Neural progenitor cell (in vitro differentiated cells): Measurements from ENCODE around the gene GHR. TPM values are rescaled to one million over a fixed set of nuclear protein-coding genes. Genes with fewer than 3 reads are reported as not detected.

Source experiments
- DNase-seq: peaks from one replicate; pipeline ENCODE4 v3.0.0-alpha.2; 2016; ENCODE audit warnings: low spot score
- H2AFZ ChIP-seq: fragments of 200-600 bp; sonication (generic); replicated peaks from 2 replicates; pipeline ENCODE4 v1.6.1; 2016; ENCODE audit warnings: antibody characterized with exemption
- H3F3A ChIP-seq: fragments of 200-600 bp; sonication (generic); 2 replicates; pipeline ENCODE4 v1.6.1; 2016; ENCODE audit warnings: antibody characterized with exemption, low read depth
- H3K27ac ChIP-seq: fragments of 200-600 bp; sonication (generic); 2 replicates; pipeline ENCODE4 v1.5.1; 2016; ENCODE audit warnings: mild to moderate bottlenecking
- H3K27me3 ChIP-seq: fragments of 200-600 bp; sonication (generic); 2 replicates; pipeline ENCODE4 v1.6.1; 2016; ENCODE audit warnings: mild to moderate bottlenecking, moderate library complexity
- H3K36me3 ChIP-seq: fragments of 200-600 bp; sonication (generic); 2 replicates; pipeline ENCODE4 v1.5.1; 2016
- H3K4me1 ChIP-seq: fragments of 200-600 bp; sonication (generic); 2 replicates; pipeline ENCODE4 v1.6.1; 2016; ENCODE audit warnings: mixed run types
- H3K4me2 ChIP-seq: fragments of 200-600 bp; sonication (generic); 2 replicates; pipeline ENCODE4 v1.6.1; 2016
- H3K4me3 ChIP-seq: fragments of 200-600 bp; sonication (generic); 2 replicates; pipeline ENCODE4 v1.5.1; 2016
- H3K79me2 ChIP-seq: fragments of 200-600 bp; sonication (generic); 2 replicates; pipeline ENCODE4 v1.6.1; 2016; ENCODE audit warnings: low read depth
- H3K9ac ChIP-seq: fragments of 200-600 bp; sonication (generic); 2 replicates; pipeline ENCODE4 v1.6.1; 2016
- H3K9me3 ChIP-seq: fragments of 200-600 bp; sonication (generic); 2 replicates; pipeline ENCODE4 v1.5.1; 2016; ENCODE audit warnings: low read depth
- H4K20me1 ChIP-seq: fragments of 200-600 bp; sonication (generic); 2 replicates; pipeline ENCODE4 v1.6.1; 2016; ENCODE audit warnings: low read depth
- H3K27ac Mint-ChIP-seq: 3 replicates; pipeline ENCODE4 v1.8.0; 2021; ENCODE audit warnings: mixed read lengths
- H3K27me3 Mint-ChIP-seq: 2 replicates; pipeline ENCODE4 v1.8.0; 2022; ENCODE audit warnings: low read depth, mild to moderate bottlenecking, inconsistent platforms, moderate library complexity, mixed read lengths; ENCODE audit not compliant: insufficient read depth
- H3K36me3 Mint-ChIP-seq: 3 replicates; pipeline ENCODE4 v1.8.0; 2021; ENCODE audit warnings: mixed read lengths
- H3K4me1 Mint-ChIP-seq: 3 replicates; pipeline ENCODE4 v1.8.0; 2021; ENCODE audit warnings: mixed read lengths
- H3K4me3 Mint-ChIP-seq: 3 replicates; pipeline ENCODE4 v1.8.0; 2021; ENCODE audit warnings: mild to moderate bottlenecking, moderate library complexity, mixed read lengths
- H3K9me3 Mint-ChIP-seq: 3 replicates; pipeline ENCODE4 v1.8.0; 2020; ENCODE audit warnings: mixed read lengths
- EZH2 ChIP-seq: fragments of 200-600 bp; sonication (generic); IDR thresholded peaks from 2 replicates; pipeline ENCODE4 v1.6.1; 2017; ENCODE audit warnings: antibody characterized with exemption, mild to moderate bottlenecking, moderate library complexity
- EZH2phosphoT487 ChIP-seq: fragments of 200-600 bp; sonication (generic); IDR thresholded peaks from 2 replicates; pipeline ENCODE4 v1.6.1; 2017; ENCODE audit warnings: antibody characterized with exemption
- total RNA-seq: library from RNA; depleted of rRNA; stranded (reverse); fragments of >200 nt; gene quantifications from 2 replicates; pipeline ENCODE4 v1.2.3, GENCODE V29; 2015; ENCODE audit warnings: low replicate concordance
- TF ChIP-seq, protein P1 (sequence below): fragments of 200-600 bp; sonication (generic); IDR thresholded peaks from 2 replicates; pipeline ENCODE4 v1.5.1; 2017; ENCODE audit warnings: antibody characterized with exemption, mild to moderate bottlenecking

The GHR gene
- total RNA-seq, 1 donor from 2014 or later: 0.07 TPM

DNA sequence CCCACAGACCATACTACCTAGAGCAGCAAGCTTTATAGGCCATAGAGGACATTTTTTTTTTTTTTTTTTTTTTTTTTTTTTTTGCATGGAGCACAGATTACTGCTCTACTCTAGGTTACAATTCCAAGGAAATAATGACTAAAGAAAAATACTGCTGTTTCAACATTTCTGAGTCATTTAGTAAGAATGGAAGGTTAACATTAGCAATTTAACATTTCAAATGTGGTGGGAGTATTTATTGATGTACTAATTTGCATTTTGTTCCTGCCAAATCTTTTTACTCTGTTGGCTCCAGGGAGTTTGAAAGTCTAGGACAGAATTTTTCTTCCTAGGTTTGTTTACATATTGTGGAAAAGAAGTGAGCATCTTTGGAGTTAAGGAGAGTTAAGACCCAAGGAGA is 191.3 kb downstream of the GHR start:
- H2AFZ ChIP-seq: no peak overlapping the region
- TF ChIP-seq EZH2phosphoT487 (no peak), EZH2 (no peak)
- TF ChIP-seq, protein P1, sequence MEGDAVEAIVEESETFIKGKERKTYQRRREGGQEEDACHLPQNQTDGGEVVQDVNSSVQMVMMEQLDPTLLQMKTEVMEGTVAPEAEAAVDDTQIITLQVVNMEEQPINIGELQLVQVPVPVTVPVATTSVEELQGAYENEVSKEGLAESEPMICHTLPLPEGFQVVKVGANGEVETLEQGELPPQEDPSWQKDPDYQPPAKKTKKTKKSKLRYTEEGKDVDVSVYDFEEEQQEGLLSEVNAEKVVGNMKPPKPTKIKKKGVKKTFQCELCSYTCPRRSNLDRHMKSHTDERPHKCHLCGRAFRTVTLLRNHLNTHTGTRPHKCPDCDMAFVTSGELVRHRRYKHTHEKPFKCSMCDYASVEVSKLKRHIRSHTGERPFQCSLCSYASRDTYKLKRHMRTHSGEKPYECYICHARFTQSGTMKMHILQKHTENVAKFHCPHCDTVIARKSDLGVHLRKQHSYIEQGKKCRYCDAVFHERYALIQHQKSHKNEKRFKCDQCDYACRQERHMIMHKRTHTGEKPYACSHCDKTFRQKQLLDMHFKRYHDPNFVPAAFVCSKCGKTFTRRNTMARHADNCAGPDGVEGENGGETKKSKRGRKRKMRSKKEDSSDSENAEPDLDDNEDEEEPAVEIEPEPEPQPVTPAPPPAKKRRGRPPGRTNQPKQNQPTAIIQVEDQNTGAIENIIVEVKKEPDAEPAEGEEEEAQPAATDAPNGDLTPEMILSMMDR: no peak
- no peaks in the 10 kb centered on the region for H3F3A ChIP-seq
- H4K20me1 ChIP-seq: no peaks in the 10 kb centered on the region
- H3K9me3 Mint-ChIP-seq: no peaks in the 10 kb centered on the region
- H3K9me3 ChIP-seq: no peaks in the 10 kb centered on the region
- H3K27ac ChIP-seq: no peak overlapping the region
- H3K4me3 ChIP-seq: no peak overlapping the region
- no peaks in the 10 kb centered on the region for H3K79me2 ChIP-seq
- DNase-seq: no peak
- H3K9ac ChIP-seq: no peak overlapping the region
- H3K4me1 ChIP-seq: no peaks in the 10 kb centered on the region
- H3K27me3 ChIP-seq: no peaks in the 10 kb centered on the region
- H3K36me3 Mint-ChIP-seq: no peaks in the 10 kb centered on the region
- H3K4me2 ChIP-seq: no peak overlapping the region
- no peak overlapping the region for H3K4me3 Mint-ChIP-seq
- H3K27me3 Mint-ChIP-seq: no peaks in the 10 kb centered on the region
- no peaks in the 10 kb centered on the region for H3K36me3 ChIP-seq
- H3K27ac Mint-ChIP-seq: no peak overlapping the region
- H3K4me1 Mint-ChIP-seq: no peaks in the 10 kb centered on the region

DNA sequence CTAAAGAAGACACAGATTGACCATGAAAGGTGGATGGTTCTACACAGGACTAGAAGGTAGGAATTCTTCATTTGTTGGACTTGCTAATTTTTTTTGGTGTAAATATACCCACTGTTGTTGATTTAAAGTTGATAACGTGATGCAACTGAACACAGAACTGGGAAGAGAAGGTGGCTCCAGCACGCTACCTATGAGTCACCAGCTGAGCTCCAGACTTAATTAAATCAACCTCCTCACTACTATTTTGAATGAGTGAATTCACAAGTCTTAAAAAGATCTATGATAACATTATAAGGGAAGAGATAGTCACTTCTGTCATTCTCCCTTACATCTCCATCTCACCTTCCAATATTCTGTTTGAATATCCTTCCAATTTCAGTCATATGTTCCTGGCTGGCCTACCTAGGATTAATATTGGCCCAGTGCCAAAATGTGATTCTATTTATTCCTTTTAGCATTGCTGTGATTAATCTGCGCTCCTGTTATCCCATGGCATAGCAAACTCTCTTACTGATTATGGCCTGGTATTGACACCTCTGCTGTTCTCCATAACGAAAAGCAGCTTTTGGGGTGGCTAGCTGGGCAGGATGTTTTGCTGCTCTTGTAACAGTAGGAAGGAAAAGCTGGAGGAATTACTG is 197.5 kb downstream of the GHR start:
- Mint-ChIP-seq H3K27me3 (no peaks in the 10 kb centered on the region), H3K27ac (no peak overlapping the region), H3K9me3 (no peaks in the 10 kb centered on the region), H3K4me1 (no peaks in the 10 kb centered on the region), H3K4me3 (no peak overlapping the region), H3K36me3 (no peaks in the 10 kb centered on the region)
- TF ChIP-seq, protein P1: no peak
- TF ChIP-seq EZH2phosphoT487 (no peak), EZH2 (no peak)
- H3K79me2 ChIP-seq: no peaks in the 10 kb centered on the region
- H3K4me2 ChIP-seq: no peak overlapping the region
- H3K4me1 ChIP-seq: no peaks in the 10 kb centered on the region
- H4K20me1 ChIP-seq: no peaks in the 10 kb centered on the region
- no peaks in the 10 kb centered on the region for H3K27me3 ChIP-seq
- no peaks in the 10 kb centered on the region for H3F3A ChIP-seq
- H2AFZ ChIP-seq: no peak overlapping the region
- H3K9ac ChIP-seq: no peak overlapping the region
- no peak for DNase-seq
- H3K36me3 ChIP-seq: no peaks in the 10 kb centered on the region
- no peak overlapping the region for H3K27ac ChIP-seq
- no peak overlapping the region for H3K4me3 ChIP-seq
- no peaks in the 10 kb centered on the region for H3K9me3 ChIP-seq

DNA sequence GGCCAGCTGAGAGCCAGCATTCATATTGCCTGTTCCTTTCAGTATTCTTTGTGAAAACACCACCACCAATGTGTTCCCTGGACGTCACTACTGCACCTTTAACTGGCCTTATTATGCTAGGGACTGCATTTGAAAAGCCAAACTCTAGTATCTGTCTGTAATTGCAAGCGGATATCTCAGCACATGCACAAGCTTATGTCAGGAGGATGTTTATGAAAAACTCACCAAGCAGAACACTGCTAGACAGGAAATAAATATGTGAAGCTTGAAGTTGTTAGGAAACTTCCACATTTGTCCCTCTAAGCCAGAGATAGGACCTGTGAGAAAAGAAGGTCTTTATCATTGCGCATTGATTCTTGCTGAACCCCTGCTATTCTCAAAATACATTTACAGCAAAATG is 198.0 kb downstream of the GHR start:
- no peaks in the 10 kb centered on the region for H3K36me3 ChIP-seq
- H3K79me2 ChIP-seq: no peaks in the 10 kb centered on the region
- no peaks in the 10 kb centered on the region for H3K4me1 Mint-ChIP-seq
- no peaks in the 10 kb centered on the region for H4K20me1 ChIP-seq
- H3K27me3 Mint-ChIP-seq: no peaks in the 10 kb centered on the region
- no peaks in the 10 kb centered on the region for H3K36me3 Mint-ChIP-seq
- H3F3A ChIP-seq: no peaks in the 10 kb centered on the region
- H3K9ac ChIP-seq: no peak overlapping the region
- no peak overlapping the region for H3K4me3 ChIP-seq
- no peak overlapping the region for H2AFZ ChIP-seq
- H3K9me3 Mint-ChIP-seq: no peaks in the 10 kb centered on the region
- TF ChIP-seq, protein P1: no peak
- TF ChIP-seq EZH2phosphoT487 (no peak), EZH2 (no peak)
- no peak overlapping the region for H3K4me2 ChIP-seq
- no peaks in the 10 kb centered on the region for H3K27me3 ChIP-seq
- H3K9me3 ChIP-seq: no peaks in the 10 kb centered on the region
- DNase-seq: no peak
- no peak overlapping the region for H3K27ac ChIP-seq
- H3K4me1 ChIP-seq: no peaks in the 10 kb centered on the region
- no peak overlapping the region for H3K4me3 Mint-ChIP-seq
- no peak overlapping the region for H3K27ac Mint-ChIP-seq
